Hematopoietic multipotent progenitor cell (in vitro differentiated cells): ENCODE results near the gene ADAM10. TPM values are rescaled to one million over a fixed set of nuclear protein-coding genes. Genes with fewer than 3 reads are reported as not detected.
A peak's percentile ranks its signal among the peaks of the same experiment; 100 is the strongest.

Experiments
- DNase-seq, 3 donors: peaks; one replicate each; pipeline ENCODE4 v3.0.0-alpha.2; 2011 to 2015; ENCODE audit warnings: low read depth in 2 of 3, low spot score in 2 of 3
- total RNA-seq: library from RNA; depleted of rRNA; stranded (reverse); fragments of >200 nt; gene quantifications from one replicate; pipeline ENCODE4 v1.2.3, GENCODE V29; 2012

ADAM10 gene
- total RNA-seq, 1 donor, result 57.6 TPM

- DNase-seq, result no peak
These were observed 22.6 kb downstream of the ADAM10 start for GRCh38 chr15:58726867-58727266.

GRCh38 chr15:58724466-58724865 is 25.0 kb downstream of the ADAM10 start:
- DNase-seq, result peak in 2 of 3 donors; percentile 51 to 70

- DNase-seq, result no peak
These were observed 32.1 kb downstream of the ADAM10 start for GRCh38 chr15:58717357-58717756.

GRCh38 chr15:58716027-58716426 is 33.5 kb downstream of the ADAM10 start:
- no peak for DNase-seq

- no peak for DNase-seq
These were observed 34.1 kb downstream of the ADAM10 start for GRCh38 chr15:58715266-58715917.

- DNase-seq, result no peak
These were observed 38.8 kb downstream of the ADAM10 start for GRCh38 chr15:58710701-58711100.

GRCh38 chr15:58707397-58707796 is 42.1 kb downstream of the ADAM10 start:
- DNase-seq, result no peak

GRCh38 chr15:58705105-58705504 is 44.4 kb downstream of the ADAM10 start:
- DNase-seq, result no peak

GRCh38 chr15:58704155-58704865 is 45.2 kb downstream of the ADAM10 start:
- no peak for DNase-seq

- DNase-seq, result no peak
These were observed 45.9 kb downstream of the ADAM10 start for GRCh38 chr15:58703610-58704009.

GRCh38 chr15:58702233-58702632 is 47.3 kb downstream of the ADAM10 start:
- no peak for DNase-seq

GRCh38 chr15:58701376-58701775 is 48.1 kb downstream of the ADAM10 start:
- DNase-seq, result no peak

GRCh38 chr15:58699769-58700168 is 49.7 kb downstream of the ADAM10 start:
- no peak for DNase-seq

- DNase-seq, result peak in 1 of 3 donors; percentile 15
These were observed 50.4 kb downstream of the ADAM10 start for GRCh38 chr15:58698887-58699641.

- no peak for DNase-seq
These were observed 52.3 kb downstream of the ADAM10 start for GRCh38 chr15:58697220-58697619.

GRCh38 chr15:58696738-58697137 is 52.8 kb downstream of the ADAM10 start:
- DNase-seq, result no peak

GRCh38 chr15:58694641-58695398 is 54.7 kb downstream of the ADAM10 start:
- DNase-seq, result no peak

GRCh38 chr15:58690703-58691102 is 58.8 kb downstream of the ADAM10 start:
- no peak for DNase-seq

- no peak for DNase-seq
These were observed 59.9 kb downstream of the ADAM10 start for GRCh38 chr15:58689646-58690045.

- no peak for DNase-seq
These were observed 63.2 kb downstream of the ADAM10 start for GRCh38 chr15:58686286-58686685.

GRCh38 chr15:58684751-58685150 is 64.8 kb downstream of the ADAM10 start:
- DNase-seq, result no peak
